ENCODE results near the gene C6orf120.

The C6orf120 gene

DNA sequence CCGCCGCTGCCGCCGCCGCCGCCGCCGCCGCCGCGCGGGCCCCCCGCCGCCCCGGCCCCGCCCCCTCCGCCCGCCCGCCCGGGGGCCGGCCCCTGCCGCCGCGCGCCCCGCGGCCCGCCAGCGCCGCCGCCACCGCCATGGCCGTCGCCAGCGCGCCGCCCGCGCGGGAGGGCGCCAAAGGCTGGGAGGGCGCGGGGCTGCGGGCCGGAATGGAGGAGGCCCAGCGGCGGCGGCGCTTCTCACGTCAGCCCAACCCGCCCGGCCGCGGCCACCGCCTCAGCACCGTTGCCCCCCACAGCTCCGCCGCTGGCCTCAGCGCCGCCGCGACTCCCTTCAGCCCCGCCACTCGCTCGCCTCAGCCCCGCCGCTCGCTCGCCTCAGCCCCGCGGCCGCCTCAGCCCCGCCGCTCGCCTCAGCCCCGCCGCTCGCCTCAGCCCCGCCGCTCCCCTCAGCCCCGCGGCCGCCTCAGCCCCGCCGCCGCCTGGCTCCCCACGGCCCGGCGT, 22.1 kb downstream of the C6orf120 start:
- peak overlapping the region; percentile 50 for H3K4me3 ChIP-seq (ENCODE audit: low read depth, low read length)
- TF ChIP-seq CTCF (IDR thresholded peaks at IDR 0.05; ENCODE audit: borderline replicate concordance, insufficient read depth, low read depth, low read length) = no peak

DNA sequence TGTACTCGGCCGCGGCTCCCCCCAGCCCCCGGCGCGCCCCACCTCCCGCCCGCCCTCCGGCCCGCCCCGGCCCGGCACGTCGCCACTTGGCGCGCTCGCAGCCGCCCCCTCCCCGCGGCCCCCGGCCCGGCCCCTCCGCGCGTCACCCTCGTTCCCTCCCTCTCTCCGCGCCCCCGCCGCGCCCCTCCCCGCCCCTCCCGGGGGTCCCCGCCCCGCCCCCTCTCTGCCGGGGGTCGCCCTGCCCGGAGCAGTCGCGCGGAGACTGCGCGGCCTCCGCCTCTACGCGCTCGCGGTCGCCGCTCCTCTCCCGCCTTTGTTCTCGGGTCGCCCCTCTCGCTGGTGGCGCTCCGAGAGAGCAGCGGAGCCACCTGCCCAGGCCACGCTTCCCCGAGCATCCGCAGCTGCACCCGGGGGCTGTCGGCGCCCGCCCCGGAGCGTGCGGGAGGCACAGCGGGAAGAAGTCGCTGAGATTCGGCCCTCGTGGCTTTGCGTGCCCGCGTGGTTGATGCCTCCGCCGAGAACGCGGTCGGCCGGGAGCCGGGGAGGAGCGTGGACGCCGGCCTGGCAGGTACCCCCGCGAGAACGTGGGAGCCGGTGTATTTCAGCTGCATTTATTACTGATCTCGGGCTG, 22.7 kb downstream of the C6orf120 start, which contains the start of gene PHF10:
Gene PHF10, minus strand, starts transcription at position 7 of the 631 bp plus-strand sequence. CDS start 569 bp downstream, outside the sequence.
- TF ChIP-seq CTCF (IDR thresholded peaks at IDR 0.05; ENCODE audit: borderline replicate concordance, insufficient read depth, low read depth, low read length) = no peak

GRCh38 chr6:169725125-169726048, 23.5 kb downstream of the C6orf120 start:
- H3K4me3 ChIP-seq (ENCODE audit: low read depth, low read length) = peak overlapping the region; percentile 50
- TF ChIP-seq CTCF (IDR thresholded peaks at IDR 0.05; ENCODE audit: borderline replicate concordance, insufficient read depth, low read depth, low read length) = no peak

More for the DNA sequence above, 22.7 kb downstream of the C6orf120 start, which contains the start of gene PHF10:
- H3K4me3 ChIP-seq (ENCODE audit: low read depth, low read length) = peak within 1 kb of the TSS; percentile 50

GRCh38 chr6:169726049-169726400, 24.1 kb downstream of the C6orf120 start:
- no peak overlapping the region for H3K4me3 ChIP-seq (ENCODE audit: low read depth, low read length)

DNA sequence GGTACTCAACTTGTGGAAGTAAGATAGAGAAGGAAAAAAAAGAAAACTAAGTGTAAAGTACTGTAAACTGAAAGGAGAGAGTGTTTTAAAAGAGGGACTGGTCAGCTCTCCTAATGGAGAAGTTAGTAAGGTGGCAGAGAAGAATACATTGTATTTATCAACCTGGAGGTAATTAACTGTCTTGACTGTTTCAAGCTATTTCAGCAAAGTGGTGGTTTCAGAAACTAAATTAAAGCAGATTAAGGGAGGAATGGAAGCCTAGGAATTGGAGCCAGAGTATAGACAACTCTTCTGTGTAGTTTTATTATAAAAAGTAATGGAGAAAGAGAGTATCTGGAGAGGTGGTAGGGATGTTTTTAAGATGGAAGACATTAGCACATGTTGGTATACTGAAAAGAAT, 25.0 kb downstream of the C6orf120 start:
- H3K4me3 ChIP-seq (ENCODE audit: low read depth, low read length) = no peak overlapping the region
- TF ChIP-seq CTCF (IDR thresholded peaks at IDR 0.05; ENCODE audit: borderline replicate concordance, insufficient read depth, low read depth, low read length) = no peak

More at GRCh38 chr6:169726049-169726400, 24.1 kb downstream of the C6orf120 start:
- TF ChIP-seq CTCF (IDR thresholded peaks at IDR 0.05; ENCODE audit: borderline replicate concordance, insufficient read depth, low read depth, low read length) = no peak

- no peak for TF ChIP-seq CTCF (IDR thresholded peaks at IDR 0.05; ENCODE audit: borderline replicate concordance, insufficient read depth, low read depth, low read length)
- no peak overlapping the region for H3K4me3 ChIP-seq (ENCODE audit: low read depth, low read length)
Observed at GRCh38 chr6:169729961-169730360, 28.0 kb downstream of the C6orf120 start.

Measured in GM12875 (cell line).